K562 (cell line): Measurements from ENCODE around the gene RABL3. TPM values are rescaled to one million over a fixed set of nuclear protein-coding genes. Genes with fewer than 3 reads are reported as not detected.

ENCODE experiments used
- CCAR2 ChIP-seq: fragments of 200-400 bp; formaldehyde crosslinking; IDR thresholded peaks from 2 replicates; pipeline ENCODE4 v1.6.1; 2017; ENCODE audit warnings: mild to moderate bottlenecking, low read depth, low read length
- HDAC3 ChIP-seq: fragments of 450-650 bp; IDR thresholded peaks from 2 replicates; pipeline ENCODE4 v1.6.1; 2018; ENCODE audit warnings: borderline replicate concordance, mild to moderate bottlenecking, moderate library complexity; ENCODE audit not compliant: partially characterized antibody
- HLTF ChIP-seq: fragments of 450-650 bp; IDR thresholded peaks from 2 replicates; pipeline ENCODE4 v1.6.1; 2016
- HOXB6 ChIP-seq: fragments of 250-450 bp; sonication (Bioruptor Pico); IDR thresholded peaks from 2 replicates; pipeline ENCODE4 v1.5.1; 2022; ENCODE audit warnings: mild to moderate bottlenecking, borderline replicate concordance
- HSF4 ChIP-seq: fragments of 250-450 bp; sonication (Bioruptor Pico); IDR thresholded peaks from 2 replicates; pipeline ENCODE4 v2.1.2; 2022; ENCODE audit warnings: mild to moderate bottlenecking, moderate library complexity, borderline replicate concordance
- KLF6 ChIP-seq: fragments of 250-450 bp; sonication (Bioruptor Pico); IDR thresholded peaks from 2 replicates; pipeline ENCODE4 v1.4.0; 2020; ENCODE audit warnings: mild to moderate bottlenecking, moderate library complexity, borderline replicate concordance
- MBD2 ChIP-seq: sonication (generic); IDR thresholded peaks from 2 replicates; pipeline ENCODE4 v1.6.1; 2016; ENCODE audit warnings: low read depth, borderline replicate concordance
- NFIX ChIP-seq: fragments of 250-450 bp; sonication (Bioruptor Pico); IDR thresholded peaks from 2 replicates; pipeline ENCODE4 v1.4.0; 2020; ENCODE audit warnings: low read depth, mild to moderate bottlenecking, moderate library complexity
- PRPF4 ChIP-seq: fragments of 200-400 bp; formaldehyde crosslinking; IDR thresholded peaks from one replicate; pipeline ENCODE4 v1.6.1; 2017; ENCODE audit warnings: low read length, low read depth, mild to moderate bottlenecking; ENCODE audit not compliant: insufficient read depth, poor library complexity, severe bottlenecking
- SRSF7 ChIP-seq: fragments of 200-400 bp; formaldehyde crosslinking; optimal IDR thresholded peaks from 2 replicates; pipeline ENCODE3; 2017; ENCODE audit warnings: mild to moderate bottlenecking, low read depth, low read length
- TAF15 ChIP-seq: fragments of 200-400 bp; formaldehyde crosslinking; IDR thresholded peaks from 2 replicates; pipeline ENCODE4 v1.6.1; 2017; ENCODE audit warnings: mild to moderate bottlenecking, low read depth, low read length, moderate library complexity
- ZBED1 ChIP-seq: IDR thresholded peaks from 2 replicates; pipeline ENCODE4 v1.6.1; 2014
- ZC3H8 ChIP-seq: fragments of 450-650 bp; IDR thresholded peaks from 2 replicates; pipeline ENCODE4 v1.6.1; 2017
- ZNF174 ChIP-seq: fragments of 250-450 bp; sonication (Bioruptor Pico); IDR thresholded peaks from 2 replicates; pipeline ENCODE4 v1.4.0; 2020; ENCODE audit warnings: mild to moderate bottlenecking
- ZNF75A ChIP-seq: fragments of 450-650 bp; formaldehyde crosslinking; IDR thresholded peaks from 2 replicates; pipeline ENCODE4 v1.4.0; 2020; ENCODE audit warnings: mild to moderate bottlenecking
- polyA plus RNA-seq, 8 experiments: library from polyadenylated mRNA; depleted of rRNA in 4 of 8; stranded (reverse) in 5 of 8; unstranded in 3 of 8; fragments of >200 nt; fragmentation: Nextera tagmentation in 2 of 8; fragmentation: Illumina TruSeq in 1 of 8; extraction: Ambion mirVana in 2 of 8; extraction: Trizol in 1 of 8; gene quantifications; 2 replicates each; pipeline versions ENCODE4 v1.2.1 to v1.2.3, GENCODE V29; 2011 to 2014; ENCODE audit warnings: inconsistent platforms in 1 of 8, missing spikeins in 1 of 8
- total RNA-seq, 7 experiments: library from RNA; depleted of rRNA in 6 of 7; stranded (reverse); fragments of >200 nt in 6 of 7; fragmentation: Illumina TruSeq in 2 of 7; extraction: Trizol in 2 of 7; gene quantifications; 2 replicates each; pipeline versions ENCODE4 v1.2.1 to v1.2.3, GENCODE V29; 2011 to 2021; ENCODE audit warnings: low replicate concordance in 1 of 7
- TF ChIP-seq, protein P1 (sequence below): fragments of 450-650 bp; formaldehyde crosslinking; IDR thresholded peaks from 2 replicates; pipeline ENCODE4 v1.4.0; 2022; ENCODE audit warnings: mild to moderate bottlenecking, moderate library complexity
- TF ChIP-seq, protein P2 (sequence below): fragments of 250-450 bp; sonication (Bioruptor Pico); IDR thresholded peaks from 2 replicates; pipeline ENCODE4 v1.5.0; 2021; ENCODE audit warnings: mild to moderate bottlenecking, moderate library complexity
- TF ChIP-seq, protein P3 (sequence below): sonication (generic); formaldehyde crosslinking; IDR thresholded peaks from 2 replicates; pipeline ENCODE4 v1.8.0; 2022; ENCODE audit warnings: mild to moderate bottlenecking, low read depth, missing genetic modification reagents
- TF ChIP-seq, protein P4 (sequence below): IDR thresholded peaks from 2 replicates; pipeline ENCODE4 v1.6.1; 2016; ENCODE audit warnings: missing genetic modification characterization, missing compliant biosample characterization
- TF ChIP-seq, protein P5 (sequence below): IDR thresholded peaks from 2 replicates; pipeline ENCODE4 v1.6.1; 2011; ENCODE audit not compliant: insufficient read length; ENCODE audit errors: extremely low read depth
- TF ChIP-seq, protein P6 (sequence below): fragments of 450-650 bp; IDR thresholded peaks from 2 replicates; pipeline ENCODE4 v1.6.1; 2016; ENCODE audit warnings: low read depth, mild to moderate bottlenecking, moderate library complexity

RABL3 gene
- total and polyA plus RNA-seq, 9 of the 15 experiments (the other 6 are each of a cell fraction or from before 2014, with no cell fraction given) = 6.5 to 30.7 (median 12.3) TPM

DNA sequence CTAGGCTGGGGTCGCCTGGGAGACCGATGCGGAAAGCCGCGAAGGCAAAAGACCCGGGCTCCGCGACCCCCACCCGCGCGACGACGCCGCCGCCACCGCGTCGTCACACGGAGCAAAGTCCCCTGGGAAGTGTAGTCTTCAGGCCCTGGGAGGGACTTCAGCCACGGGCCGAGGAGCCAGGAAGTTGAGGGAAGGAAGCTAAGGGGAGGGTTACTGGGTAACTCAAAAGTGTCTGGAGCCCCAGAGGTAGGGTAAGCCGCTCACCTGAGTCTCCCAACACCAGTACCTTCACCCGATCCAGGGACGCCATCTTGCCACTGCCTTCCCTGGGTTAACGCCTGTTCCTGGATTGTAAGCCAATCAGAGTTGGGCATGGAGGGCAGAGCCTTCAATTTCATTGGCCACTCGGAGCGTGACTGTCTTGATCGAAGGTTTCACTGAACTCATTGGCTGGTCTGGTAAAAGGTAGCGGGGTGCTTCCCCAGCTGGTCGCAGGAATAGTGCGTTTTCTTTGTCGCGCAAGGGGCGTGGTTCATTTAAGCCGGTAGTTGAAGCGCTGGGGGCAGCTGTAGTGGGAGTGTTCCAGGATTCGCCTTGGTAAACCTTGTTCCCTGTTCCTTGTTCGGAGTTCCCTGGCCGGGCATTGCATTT is at the start of gene RABL3, which contains the start of gene GTF2E1 (continued):
- TF ChIP-seq, protein P1, sequence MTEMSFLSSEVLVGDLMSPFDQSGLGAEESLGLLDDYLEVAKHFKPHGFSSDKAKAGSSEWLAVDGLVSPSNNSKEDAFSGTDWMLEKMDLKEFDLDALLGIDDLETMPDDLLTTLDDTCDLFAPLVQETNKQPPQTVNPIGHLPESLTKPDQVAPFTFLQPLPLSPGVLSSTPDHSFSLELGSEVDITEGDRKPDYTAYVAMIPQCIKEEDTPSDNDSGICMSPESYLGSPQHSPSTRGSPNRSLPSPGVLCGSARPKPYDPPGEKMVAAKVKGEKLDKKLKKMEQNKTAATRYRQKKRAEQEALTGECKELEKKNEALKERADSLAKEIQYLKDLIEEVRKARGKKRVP (CRISPR knock-in tag) = no peak
- TF ChIP-seq, protein P2, sequence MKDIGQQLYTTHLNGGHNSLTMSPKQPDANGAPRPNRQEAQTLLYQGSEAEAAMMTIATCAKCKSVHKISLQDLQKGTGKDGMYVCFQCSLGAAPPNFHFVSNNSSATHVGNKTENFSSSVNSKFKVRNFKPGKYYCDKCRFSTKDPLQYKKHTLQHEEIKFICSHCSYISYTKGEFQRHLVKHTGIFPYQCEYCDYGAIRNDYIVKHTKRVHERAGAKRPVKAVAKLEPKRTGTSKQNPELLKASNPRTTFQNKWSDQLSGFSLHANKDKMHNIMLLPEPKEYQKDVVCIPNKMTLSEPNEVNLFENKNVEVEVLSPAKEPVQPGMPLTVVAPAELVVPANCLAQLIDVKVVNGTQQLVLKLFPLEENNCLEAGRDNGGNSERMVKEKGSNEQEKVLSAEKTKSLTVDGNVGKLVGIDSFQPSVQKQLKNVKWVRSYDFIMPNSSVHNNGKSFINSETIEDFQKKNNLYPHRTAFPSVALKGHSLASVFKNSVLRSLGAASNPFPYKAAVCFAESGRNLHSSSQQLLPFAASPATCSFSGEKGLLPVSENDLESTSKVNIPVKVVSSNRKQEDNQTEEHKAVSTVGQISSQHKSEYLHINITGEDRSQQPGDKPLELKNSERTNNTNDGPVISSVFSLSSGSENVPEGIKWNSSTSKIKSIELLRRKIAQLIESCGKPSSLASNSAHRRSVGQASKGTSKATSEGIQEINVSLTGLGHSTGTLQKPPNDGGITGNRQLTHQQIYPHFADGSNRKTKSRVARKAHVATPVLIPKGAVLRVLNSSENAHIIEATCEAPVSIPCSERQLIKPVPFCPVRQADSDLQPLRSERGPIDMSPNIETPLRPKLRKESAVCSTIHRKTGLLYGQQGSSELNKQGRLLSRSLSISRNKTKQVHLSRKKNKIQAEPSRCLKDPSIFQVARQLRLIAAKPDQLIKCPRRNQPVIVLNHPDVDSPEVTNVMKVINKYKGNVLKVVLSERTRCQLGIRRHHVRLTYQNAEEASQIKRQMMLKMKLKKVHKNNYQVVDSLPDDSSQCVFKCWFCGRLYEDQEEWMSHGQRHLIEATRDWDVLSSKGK = no peak
- TF ChIP-seq HSF4 (no peak), MBD2 (peak; percentile 78; the same call in 1 of the 2 replicates), NFIX (CRISPR knock-in tag) (no peak), ZNF174 (no peak), HDAC3 (no peak), PRPF4 (no peak), HOXB6 (no peak), ZC3H8 (no peak), HLTF (no peak), KLF6 (CRISPR knock-in tag) (no peak), ZNF75A (no peak), ZBED1 (no peak), CCAR2 (no peak), SRSF7 (no peak), TAF15 (no peak)
- TF ChIP-seq, protein P3, sequence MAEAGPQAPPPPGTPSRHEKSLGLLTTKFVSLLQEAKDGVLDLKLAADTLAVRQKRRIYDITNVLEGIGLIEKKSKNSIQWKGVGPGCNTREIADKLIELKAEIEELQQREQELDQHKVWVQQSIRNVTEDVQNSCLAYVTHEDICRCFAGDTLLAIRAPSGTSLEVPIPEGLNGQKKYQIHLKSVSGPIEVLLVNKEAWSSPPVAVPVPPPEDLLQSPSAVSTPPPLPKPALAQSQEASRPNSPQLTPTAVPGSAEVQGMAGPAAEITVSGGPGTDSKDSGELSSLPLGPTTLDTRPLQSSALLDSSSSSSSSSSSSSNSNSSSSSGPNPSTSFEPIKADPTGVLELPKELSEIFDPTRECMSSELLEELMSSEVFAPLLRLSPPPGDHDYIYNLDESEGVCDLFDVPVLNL (CRISPR knock-in tag) = no peak
- TF ChIP-seq, protein P4, sequence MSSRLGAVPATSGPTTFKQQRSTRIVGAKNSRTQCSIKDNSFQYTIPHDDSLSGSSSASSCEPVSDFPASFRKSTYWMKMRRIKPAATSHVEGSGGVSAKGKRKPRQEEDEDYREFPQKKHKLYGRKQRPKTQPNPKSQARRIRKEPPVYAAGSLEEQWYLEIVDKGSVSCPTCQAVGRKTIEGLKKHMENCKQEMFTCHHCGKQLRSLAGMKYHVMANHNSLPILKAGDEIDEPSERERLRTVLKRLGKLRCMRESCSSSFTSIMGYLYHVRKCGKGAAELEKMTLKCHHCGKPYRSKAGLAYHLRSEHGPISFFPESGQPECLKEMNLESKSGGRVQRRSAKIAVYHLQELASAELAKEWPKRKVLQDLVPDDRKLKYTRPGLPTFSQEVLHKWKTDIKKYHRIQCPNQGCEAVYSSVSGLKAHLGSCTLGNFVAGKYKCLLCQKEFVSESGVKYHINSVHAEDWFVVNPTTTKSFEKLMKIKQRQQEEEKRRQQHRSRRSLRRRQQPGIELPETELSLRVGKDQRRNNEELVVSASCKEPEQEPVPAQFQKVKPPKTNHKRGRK (tag) = no peak
- TF ChIP-seq, protein P5, sequence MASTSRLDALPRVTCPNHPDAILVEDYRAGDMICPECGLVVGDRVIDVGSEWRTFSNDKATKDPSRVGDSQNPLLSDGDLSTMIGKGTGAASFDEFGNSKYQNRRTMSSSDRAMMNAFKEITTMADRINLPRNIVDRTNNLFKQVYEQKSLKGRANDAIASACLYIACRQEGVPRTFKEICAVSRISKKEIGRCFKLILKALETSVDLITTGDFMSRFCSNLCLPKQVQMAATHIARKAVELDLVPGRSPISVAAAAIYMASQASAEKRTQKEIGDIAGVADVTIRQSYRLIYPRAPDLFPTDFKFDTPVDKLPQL = no peak
- TF ChIP-seq, protein P6, sequence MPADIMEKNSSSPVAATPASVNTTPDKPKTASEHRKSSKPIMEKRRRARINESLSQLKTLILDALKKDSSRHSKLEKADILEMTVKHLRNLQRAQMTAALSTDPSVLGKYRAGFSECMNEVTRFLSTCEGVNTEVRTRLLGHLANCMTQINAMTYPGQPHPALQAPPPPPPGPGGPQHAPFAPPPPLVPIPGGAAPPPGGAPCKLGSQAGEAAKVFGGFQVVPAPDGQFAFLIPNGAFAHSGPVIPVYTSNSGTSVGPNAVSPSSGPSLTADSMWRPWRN = no peak
